Lung (tissue), 16 donors: ENCODE measurements around the gene RELN. TPM values are rescaled to one million over a fixed set of nuclear protein-coding genes. Genes with fewer than 3 reads are reported as not detected.
"Not testable (repeated sequence)": the region's sequence is repeated elsewhere in the genome, so short reads cannot be mapped to it uniquely, and the experiment has no call there.

Experiments
- ATAC-seq: fragments of 200-7000 bp; cut with Tn5 transposase; one replicate; pipeline ENCODE4 v1.9.1; 2020; ENCODE audit warnings: moderate number of reproducible peaks; ENCODE audit not compliant: insufficient read depth, low FRiP score
- DNase-seq, 3 donors: peaks; one replicate each; pipeline ENCODE4 v3.0.0-alpha.2; 2013 to 2017
- H3K27ac ChIP-seq, 2 donors: one replicate each; pipeline ENCODE4 v1.5.1; 2013; ENCODE audit warnings: mild to moderate bottlenecking in 2 of 2, moderate library complexity in 2 of 2, control low read depth in 1 of 2, inconsistent platforms in 1 of 2, low read depth in 1 of 2, low read length in 1 of 2
- H3K27me3 ChIP-seq, 3 donors: one replicate each; pipeline ENCODE4 v1.5.1; 2013; ENCODE audit warnings: low read length in 2 of 3; ENCODE audit not compliant: control insufficient read depth in 3 of 3, insufficient read depth in 3 of 3
- H3K36me3 ChIP-seq, 4 donors: one replicate each; pipeline ENCODE4 v1.5.1; 2013; ENCODE audit warnings: low read length in 4 of 4, mild to moderate bottlenecking in 1 of 4, moderate library complexity in 1 of 4; ENCODE audit not compliant: control insufficient read depth in 4 of 4, insufficient read depth in 4 of 4
- H3K4me1 ChIP-seq, 5 donors: one replicate each; pipeline ENCODE4 v1.5.1; 2013; ENCODE audit warnings: low read length in 5 of 5, mild to moderate bottlenecking in 2 of 5, moderate library complexity in 1 of 5; ENCODE audit not compliant: control insufficient read depth in 5 of 5, insufficient read depth in 5 of 5
- H3K4me3 ChIP-seq: one replicate; pipeline ENCODE4 v1.5.1; 2013; ENCODE audit warnings: mild to moderate bottlenecking, control low read depth, moderate library complexity
- H3K9ac ChIP-seq, 2 donors: one replicate each; pipeline ENCODE4 v1.5.1; 2013; ENCODE audit warnings: low read length in 2 of 2, control low read depth in 1 of 2; ENCODE audit not compliant: insufficient read depth in 1 of 2
- H3K9me3 ChIP-seq, 4 donors: one replicate each; pipeline ENCODE4 v1.5.1; 2013; ENCODE audit warnings: low read length in 3 of 4, mild to moderate bottlenecking in 1 of 4, moderate library complexity in 1 of 4; ENCODE audit not compliant: control insufficient read depth in 4 of 4, insufficient read depth in 3 of 4
- WGBS, 2 donors: extraction: QIAGEN DNeasy Blood & Tissue Kit; methylation state at CpG; one replicate each; pipeline ENCODE4 v1.1.7; 2013; 5-methylcytosine and 5-hydroxymethylcytosine counted together
- long read RNA-seq, 5 donors: transcript quantifications; one replicate each; lab custom pipeline, GENCODE V29; 2026
- polyA plus RNA-seq, 2 donors: library from polyadenylated mRNA; stranded (reverse); fragments of 200-250 nt; gene quantifications; one replicate each; pipeline ENCODE4 v1.2.1, GENCODE V29; 2013
- total RNA-seq, 2 donors: library from RNA; depleted of rRNA in 1 of 2; stranded (reverse); fragments of >200 nt in 1 of 2; gene quantifications; one replicate each; pipeline ENCODE4 v1.2.1, GENCODE V29; 2014 to 2021
- TF ChIP-seq, protein P1 (sequence below): IDR thresholded peaks from 2 replicates; pipeline ENCODE4 v1.5.1; 2012; ENCODE audit warnings: mild to moderate bottlenecking; ENCODE audit errors: control extremely low read depth, extremely low read depth
- donor health status: control.
- donor health status: control.
- donor health status: Bipolar disorder and iron deficiency.
- donor health status: healthy.
- donor health status: DM: yes; HTN: yes; CAD: no.

The RELN gene
- total RNA-seq (1 to 10 TPM; 3.3 to 7.7 TPM), polyA plus RNA-seq (under 1 TPM; 0.24 to 0.64 TPM)
- long read RNA-seq, donor 1, result 0 reads
- long read RNA-seq, donor 2, result 0 reads
- long read RNA-seq, donor 3, result 0 reads
- long read RNA-seq, donor 4, result 0 reads
- long read RNA-seq, donor 5, result 0 reads

DNA sequence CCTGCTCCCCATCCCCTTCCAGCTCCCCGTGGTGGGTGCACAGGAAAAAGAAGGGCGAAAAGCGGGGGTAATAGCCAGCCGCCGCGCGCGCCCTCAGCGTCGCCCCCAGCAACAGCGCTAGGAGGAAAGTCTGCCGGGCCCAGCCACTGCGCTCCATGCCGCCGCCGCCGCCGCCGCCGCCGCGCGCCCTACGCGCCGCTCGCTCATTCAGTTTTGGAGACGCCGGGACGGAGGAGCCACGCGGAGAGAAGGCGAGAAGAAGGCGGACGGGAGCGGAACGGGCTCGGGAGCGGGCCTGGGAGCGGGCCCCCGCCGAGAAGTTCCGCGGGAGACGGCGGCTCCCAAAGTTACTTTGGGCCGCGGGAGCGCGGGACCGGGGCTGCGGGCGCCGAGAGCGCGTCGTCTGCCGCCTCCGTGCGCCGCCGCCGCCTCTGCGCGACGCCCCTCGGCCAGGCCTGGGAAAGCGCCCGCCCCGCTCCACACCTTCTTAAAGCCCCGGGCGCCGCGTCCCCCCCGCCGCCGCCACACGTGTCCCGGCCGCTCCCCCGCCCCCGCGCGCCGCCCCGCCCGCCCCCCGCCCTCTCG, at the start of gene RELN:
RELN (minus strand) TSS at position 459 of the 585 bp plus-strand sequence; CDS start at position 157, 302 bp downstream.
- 1 to 2% methylated on average over 56 to 89 of the region's 89 CpGs for WGBS, 2 donors
- TF ChIP-seq, protein P1, sequence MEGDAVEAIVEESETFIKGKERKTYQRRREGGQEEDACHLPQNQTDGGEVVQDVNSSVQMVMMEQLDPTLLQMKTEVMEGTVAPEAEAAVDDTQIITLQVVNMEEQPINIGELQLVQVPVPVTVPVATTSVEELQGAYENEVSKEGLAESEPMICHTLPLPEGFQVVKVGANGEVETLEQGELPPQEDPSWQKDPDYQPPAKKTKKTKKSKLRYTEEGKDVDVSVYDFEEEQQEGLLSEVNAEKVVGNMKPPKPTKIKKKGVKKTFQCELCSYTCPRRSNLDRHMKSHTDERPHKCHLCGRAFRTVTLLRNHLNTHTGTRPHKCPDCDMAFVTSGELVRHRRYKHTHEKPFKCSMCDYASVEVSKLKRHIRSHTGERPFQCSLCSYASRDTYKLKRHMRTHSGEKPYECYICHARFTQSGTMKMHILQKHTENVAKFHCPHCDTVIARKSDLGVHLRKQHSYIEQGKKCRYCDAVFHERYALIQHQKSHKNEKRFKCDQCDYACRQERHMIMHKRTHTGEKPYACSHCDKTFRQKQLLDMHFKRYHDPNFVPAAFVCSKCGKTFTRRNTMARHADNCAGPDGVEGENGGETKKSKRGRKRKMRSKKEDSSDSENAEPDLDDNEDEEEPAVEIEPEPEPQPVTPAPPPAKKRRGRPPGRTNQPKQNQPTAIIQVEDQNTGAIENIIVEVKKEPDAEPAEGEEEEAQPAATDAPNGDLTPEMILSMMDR, result no peak
- Histone ChIP-seq H3K4me3 (peak within 1 kb of the TSS; percentile 45), H3K27me3 (peaks cover 12 to 63% (median 54%) of the 10 kb centered on the region in 3 donors), H3K4me1 (peaks cover 0 to 10% (median 5%) of the 10 kb centered on the region in 5 donors), H3K36me3 (no peaks in the 10 kb centered on the region), H3K9me3 (no peaks in the 10 kb centered on the region), H3K9ac (peak within 1 kb of the TSS in 1 of 2 donors; percentile 23), H3K27ac (peak within 1 kb of the TSS in 1 of 2 donors; percentile 47)
- ATAC-seq (peak; percentile 24), DNase-seq (peak; percentile 16 to 43 (median 34))

DNA sequence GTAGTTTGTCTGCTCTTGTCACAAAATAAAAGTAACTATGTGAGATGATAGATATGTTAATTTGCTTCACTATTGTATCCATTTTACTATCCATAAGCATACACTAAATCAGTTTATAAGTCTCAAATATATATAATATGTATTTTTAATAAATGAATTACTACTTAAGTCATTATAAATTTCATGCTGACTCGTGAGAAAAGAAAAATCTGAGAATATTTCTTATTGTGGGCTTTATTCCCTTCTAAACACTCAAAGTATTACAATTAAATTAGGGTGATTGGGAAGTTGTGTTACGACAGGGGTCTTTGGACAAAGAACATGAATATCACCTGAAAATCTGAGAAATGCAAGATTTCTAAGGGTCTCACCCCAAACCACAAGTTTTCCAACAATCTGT, 48.7 kb upstream of the RELN start:
- Histone ChIP-seq H3K4me3 (no peak overlapping the region), H3K4me1 (no peaks in the 10 kb centered on the region), H3K27me3 (no peaks in the 10 kb centered on the region), H3K27ac (no peak overlapping the region), H3K36me3 (no peaks in the 10 kb centered on the region), H3K9me3 (peaks cover 0 to 4% (median 0%) of the 10 kb centered on the region in 4 donors), H3K9ac (no peak overlapping the region)
- no peak for ATAC-seq
- no peak for DNase-seq
- TF ChIP-seq, protein P1, result no peak
- 76 to 81% methylated on average over 2 of the region's 2 CpGs for WGBS, 2 donors

DNA sequence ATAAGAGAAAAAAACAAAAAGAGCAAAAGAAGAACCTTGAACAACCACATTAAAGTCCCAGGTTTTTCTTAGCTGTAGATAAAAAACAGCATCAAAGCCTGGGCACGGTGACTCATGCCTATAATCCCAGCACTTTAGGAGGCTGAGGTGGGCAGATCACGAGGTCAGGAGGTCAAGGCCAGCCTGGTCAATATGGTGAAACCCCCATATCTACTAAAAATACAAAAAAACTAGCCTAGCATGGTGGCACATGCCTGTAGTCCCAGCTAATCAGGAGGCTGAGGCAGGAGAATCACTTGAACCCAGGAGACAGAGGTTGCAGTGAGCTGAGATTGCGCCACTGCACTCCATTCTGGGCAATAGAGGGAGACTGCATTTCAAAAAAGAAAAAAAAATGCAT, 47.4 kb upstream of the RELN start:
- not testable (repeated sequence) for H3K4me1 ChIP-seq, H3K27ac ChIP-seq, ATAC-seq, H3K36me3 ChIP-seq, H3K9ac ChIP-seq, H3K9me3 ChIP-seq, H3K4me3 ChIP-seq, DNase-seq, H3K27me3 ChIP-seq
- WGBS, 2 donors, result 69 to 80% methylated on average over 3 of the region's 3 CpGs

DNA sequence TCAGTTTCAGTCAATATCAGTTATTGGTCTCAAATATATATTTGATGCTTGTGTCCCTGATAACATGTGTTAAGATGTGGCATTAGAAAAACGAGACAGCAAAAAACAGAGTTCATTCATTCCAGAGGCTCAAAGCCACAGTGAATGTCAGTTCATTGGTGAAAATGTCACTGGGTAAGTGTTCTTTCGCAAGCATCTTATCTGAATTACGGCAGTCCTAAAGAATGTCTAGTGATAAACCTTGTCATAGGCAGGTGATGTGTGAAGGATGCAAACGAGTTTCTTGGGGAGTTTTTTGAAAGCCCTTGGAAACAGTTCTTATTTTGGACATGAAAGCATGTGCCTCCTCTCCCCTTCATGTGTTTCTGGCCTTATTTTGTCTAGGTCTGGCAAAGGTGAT, 45.9 kb upstream of the RELN start:
- ATAC-seq (no peak), DNase-seq (no peak)
- no peaks in the 10 kb centered on the region for H3K27me3 ChIP-seq
- H3K4me3 ChIP-seq, result no peak overlapping the region
- H3K36me3 ChIP-seq, result no peaks in the 10 kb centered on the region
- peaks cover 0 to 4% (median 0%) of the 10 kb centered on the region in 4 donors for H3K9me3 ChIP-seq
- no peaks in the 10 kb centered on the region for H3K4me1 ChIP-seq
- H3K9ac ChIP-seq, result no peak overlapping the region
- 37 to 75% methylated on average over 4 of the region's 4 CpGs for WGBS, 2 donors
- no peak overlapping the region for H3K27ac ChIP-seq
- TF ChIP-seq, protein P1, result no peak
